ENCODE results near the gene NEURL2. TPM values are rescaled to one million over a fixed set of nuclear protein-coding genes. Genes with fewer than 3 reads are reported as not detected.

NEURL2 gene, protein sequence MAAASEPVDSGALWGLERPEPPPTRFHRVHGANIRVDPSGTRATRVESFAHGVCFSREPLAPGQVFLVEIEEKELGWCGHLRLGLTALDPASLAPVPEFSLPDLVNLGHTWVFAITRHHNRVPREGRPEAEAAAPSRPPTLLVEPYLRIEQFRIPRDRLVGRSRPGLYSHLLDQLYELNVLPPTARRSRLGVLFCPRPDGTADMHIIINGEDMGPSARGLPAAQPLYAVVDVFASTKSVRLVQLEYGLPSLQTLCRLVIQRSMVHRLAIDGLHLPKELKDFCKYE
- polyA plus RNA-seq, result 0.49 to 0.97 TPM (median 0.54 TPM) in 3 replicates
- not detected for polyA plus RNA-seq (2011; ENCODE audit: low read depth)
- 0.18 and 0.25 TPM in 2 replicates for polyA plus RNA-seq (2011; cell fraction: cytosol; rRNA removed)
- polyA plus RNA-seq (2011; cell fraction: nucleus; rRNA removed), result 3.0 and 5.0 TPM in 2 replicates
- 0.30 and 1.1 TPM in 2 replicates for polyA plus RNA-seq (2012; ENCODE audit: low replicate concordance)
- 0.26 TPM in 1 of 3 replicates, not detected in the others for polyA minus RNA-seq
- not detected for polyA minus RNA-seq (2011; cell fraction: cytosol; rRNA and poly(A)+ RNA removed)
- 2.2 and 2.7 TPM in 2 replicates for polyA minus RNA-seq (2011; cell fraction: nucleus; rRNA and poly(A)+ RNA removed)

DNA sequence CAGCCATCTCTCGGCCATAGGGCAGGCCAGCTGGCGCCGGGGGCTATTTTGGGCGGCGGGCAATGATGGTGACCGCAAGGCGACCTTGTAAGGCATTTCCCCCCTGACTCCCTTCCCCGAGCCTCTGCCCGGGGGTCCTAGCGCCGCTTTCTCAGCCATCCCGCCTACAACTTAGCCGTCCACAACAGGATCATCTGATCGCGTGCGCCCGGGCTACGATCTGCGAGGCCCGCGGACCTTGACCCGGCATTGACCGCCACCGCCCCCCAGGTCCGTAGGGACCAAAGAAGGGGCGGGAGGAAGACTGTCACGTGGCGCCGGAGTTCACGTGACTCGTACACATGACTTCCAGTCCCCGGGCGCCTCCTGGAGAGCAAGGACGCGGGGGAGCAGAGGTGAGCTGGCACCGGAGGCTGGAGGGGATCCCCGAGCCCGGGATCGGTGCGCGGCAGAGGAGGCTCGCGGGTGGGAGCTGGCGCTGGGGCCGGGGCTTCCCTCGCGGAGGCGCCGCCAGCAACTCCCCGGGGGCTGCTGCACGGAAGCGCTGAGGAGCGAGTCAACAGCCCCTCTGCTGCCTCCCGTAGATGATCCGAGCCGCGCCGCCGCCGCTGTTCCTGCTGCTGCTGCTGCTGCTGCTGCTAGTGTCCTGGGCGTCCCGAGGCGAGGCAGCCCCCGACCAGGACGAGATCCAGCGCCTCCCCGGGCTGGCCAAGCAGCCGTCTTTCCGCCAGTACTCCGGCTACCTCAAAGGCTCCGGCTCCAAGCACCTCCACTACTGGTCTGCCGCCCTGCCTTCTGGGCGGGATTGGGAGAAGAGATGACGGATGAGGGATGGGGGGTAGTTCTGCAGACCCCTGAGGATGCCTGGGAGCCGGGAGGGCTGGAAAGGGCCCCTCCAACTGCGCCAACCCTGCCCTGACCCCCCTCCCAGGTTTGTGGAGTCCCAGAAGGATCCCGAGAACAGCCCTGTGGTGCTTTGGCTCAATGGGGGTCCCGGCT lies at the start of gene NEURL2, which contains the start of gene CTSA:
Gene NEURL2, minus strand, starts transcription at position 224 of the 999 bp plus-strand sequence. Its CDS starts 217 bp downstream, at position 7.
Gene CTSA, plus strand, starts transcription at position 351 of the 999 bp plus-strand sequence. Its CDS starts 234 bp downstream, at position 585.
- peak within 1 kb of the TSS; percentile 90 for H2AFZ ChIP-seq (ENCODE audit: control insufficient read depth, low read length)
- peaks cover 0 to 9% of the 10 kb centered on the region in 2 experiments for H3K36me3 ChIP-seq (ENCODE audit: control insufficient read depth in 2 of 2, extremely low read depth in 1 of 2, insufficient read depth in 2 of 2, low read length in 2 of 2)
- peak within 1 kb of the TSS; percentile 67 to 87 (median 69) for H3K4me3 ChIP-seq (ENCODE audit: control insufficient read depth in 2 of 3, extremely low read depth in 1 of 3, insufficient read depth in 2 of 3, low read depth in 1 of 3, low read length in 3 of 3)
- DNase-seq (ENCODE audit: low read depth, low spot score), result no peak
- H3K27ac ChIP-seq (ENCODE audit: control insufficient read depth, insufficient read depth, low read length), result peak within 1 kb of the TSS; percentile 54
- H3K9me1 ChIP-seq (ENCODE audit: control insufficient read depth, extremely low read depth, insufficient read depth, low read length), result no peaks in the 10 kb centered on the region
- no peaks in the 10 kb centered on the region for H3K79me2 ChIP-seq (ENCODE audit: control insufficient read depth, insufficient read depth, low read length)
- TF ChIP-seq CTCF (optimal IDR thresholded peaks at IDR 0.05 in 1 of 3, IDR thresholded peaks at IDR 0.05 in 1 of 3, conservative IDR thresholded peaks at IDR 0.05 in 1 of 3; ENCODE audit: extremely low read depth in 1 of 3, insufficient read depth in 2 of 3, low read length in 3 of 3) (peak in 2 of 3 experiments; percentile 1 to 30), EZH2 (IDR thresholded peaks at IDR 0.05; ENCODE audit: low read length) (no peak)
- peak within 1 kb of the TSS; percentile 88 for H3K4me2 ChIP-seq (ENCODE audit: control insufficient read depth, extremely low read depth, insufficient read depth, low read depth, low read length)
- H3K27me3 ChIP-seq (ENCODE audit: control insufficient read depth, extremely low read depth, insufficient read depth, low read length), result no peaks in the 10 kb centered on the region
- H3K4me1 ChIP-seq (ENCODE audit: control insufficient read depth, extremely low read depth, insufficient read depth, low read length), result peaks cover 13% of the 10 kb centered on the region
- peak within 1 kb of the TSS; percentile 78 for H3K9ac ChIP-seq (ENCODE audit: control insufficient read depth, extremely low read depth, insufficient read depth, low read length)
- H3K9me3 ChIP-seq (ENCODE audit: control insufficient read depth, low read depth, low read length), result no peaks in the 10 kb centered on the region
- dilution Hi-C loops (cut with MboI; ENCODE audit: extremely low pct_ligation_motif_present, low sequenced_read_pairs), result no loop called here
- no peaks in the 10 kb centered on the region for H4K20me1 ChIP-seq (ENCODE audit: control insufficient read depth, extremely low read depth, insufficient read depth, low read length)
- no peak for FAIRE-seq

DNA sequence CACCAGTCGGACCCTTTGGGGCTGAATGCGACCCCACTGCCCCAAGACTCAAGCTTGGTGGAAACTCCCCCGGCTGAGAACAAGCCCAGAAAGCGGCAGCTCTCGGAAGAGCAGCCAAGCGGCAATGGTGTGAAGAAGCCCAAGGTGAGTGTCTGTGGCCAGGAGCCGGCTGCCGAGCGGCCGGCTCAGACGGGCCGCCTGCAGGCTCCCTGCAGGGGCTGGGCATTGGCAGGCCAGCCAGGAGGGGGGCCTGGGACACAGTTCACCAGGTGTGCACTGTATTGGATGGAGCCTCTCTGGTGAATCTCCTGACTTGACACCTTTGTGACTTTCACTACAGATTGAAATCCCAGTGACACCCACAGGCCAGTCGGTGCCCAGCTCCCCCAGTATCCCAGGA lies 49.5 kb upstream of the NEURL2 start:
- no peak for DNase-seq (ENCODE audit: low read depth, low spot score)
- no peaks in the 10 kb centered on the region for H3K9me1 ChIP-seq (ENCODE audit: control insufficient read depth, extremely low read depth, insufficient read depth, low read length)
- no peaks in the 10 kb centered on the region for H3K27me3 ChIP-seq (ENCODE audit: control insufficient read depth, extremely low read depth, insufficient read depth, low read length)
- no peak for TF ChIP-seq EZH2 (IDR thresholded peaks at IDR 0.05; ENCODE audit: low read length)
- no peak for TF ChIP-seq CTCF (optimal IDR thresholded peaks at IDR 0.05 in 1 of 3, IDR thresholded peaks at IDR 0.05 in 1 of 3, conservative IDR thresholded peaks at IDR 0.05 in 1 of 3; ENCODE audit: extremely low read depth in 1 of 3, insufficient read depth in 2 of 3, low read length in 3 of 3)
- dilution Hi-C loops (cut with MboI; ENCODE audit: extremely low pct_ligation_motif_present, low sequenced_read_pairs), result no loop called here
- H3K9ac ChIP-seq (ENCODE audit: control insufficient read depth, extremely low read depth, insufficient read depth, low read length), result no peak overlapping the region
- no peak overlapping the region for H3K27ac ChIP-seq (ENCODE audit: control insufficient read depth, insufficient read depth, low read length)
- FAIRE-seq, result no peak
- H4K20me1 ChIP-seq (ENCODE audit: control insufficient read depth, extremely low read depth, insufficient read depth, low read length), result no peaks in the 10 kb centered on the region
- H3K36me3 ChIP-seq (ENCODE audit: control insufficient read depth in 2 of 2, extremely low read depth in 1 of 2, insufficient read depth in 2 of 2, low read length in 2 of 2), result peaks cover 32 to 49% of the 10 kb centered on the region in 2 experiments
- no peak overlapping the region for H3K4me2 ChIP-seq (ENCODE audit: control insufficient read depth, extremely low read depth, insufficient read depth, low read depth, low read length)
- H3K4me3 ChIP-seq (ENCODE audit: control insufficient read depth in 2 of 3, extremely low read depth in 1 of 3, insufficient read depth in 2 of 3, low read depth in 1 of 3, low read length in 3 of 3), result no peak overlapping the region
- no peaks in the 10 kb centered on the region for H3K9me3 ChIP-seq (ENCODE audit: control insufficient read depth, low read depth, low read length)
- peaks cover 18% of the 10 kb centered on the region for H3K79me2 ChIP-seq (ENCODE audit: control insufficient read depth, insufficient read depth, low read length)
- H3K4me1 ChIP-seq (ENCODE audit: control insufficient read depth, extremely low read depth, insufficient read depth, low read length), result peaks cover 22% of the 10 kb centered on the region
- no peak overlapping the region for H2AFZ ChIP-seq (ENCODE audit: control insufficient read depth, low read length)
